ENCODE data around the gene PAX8.

The PAX8 gene

DNA sequence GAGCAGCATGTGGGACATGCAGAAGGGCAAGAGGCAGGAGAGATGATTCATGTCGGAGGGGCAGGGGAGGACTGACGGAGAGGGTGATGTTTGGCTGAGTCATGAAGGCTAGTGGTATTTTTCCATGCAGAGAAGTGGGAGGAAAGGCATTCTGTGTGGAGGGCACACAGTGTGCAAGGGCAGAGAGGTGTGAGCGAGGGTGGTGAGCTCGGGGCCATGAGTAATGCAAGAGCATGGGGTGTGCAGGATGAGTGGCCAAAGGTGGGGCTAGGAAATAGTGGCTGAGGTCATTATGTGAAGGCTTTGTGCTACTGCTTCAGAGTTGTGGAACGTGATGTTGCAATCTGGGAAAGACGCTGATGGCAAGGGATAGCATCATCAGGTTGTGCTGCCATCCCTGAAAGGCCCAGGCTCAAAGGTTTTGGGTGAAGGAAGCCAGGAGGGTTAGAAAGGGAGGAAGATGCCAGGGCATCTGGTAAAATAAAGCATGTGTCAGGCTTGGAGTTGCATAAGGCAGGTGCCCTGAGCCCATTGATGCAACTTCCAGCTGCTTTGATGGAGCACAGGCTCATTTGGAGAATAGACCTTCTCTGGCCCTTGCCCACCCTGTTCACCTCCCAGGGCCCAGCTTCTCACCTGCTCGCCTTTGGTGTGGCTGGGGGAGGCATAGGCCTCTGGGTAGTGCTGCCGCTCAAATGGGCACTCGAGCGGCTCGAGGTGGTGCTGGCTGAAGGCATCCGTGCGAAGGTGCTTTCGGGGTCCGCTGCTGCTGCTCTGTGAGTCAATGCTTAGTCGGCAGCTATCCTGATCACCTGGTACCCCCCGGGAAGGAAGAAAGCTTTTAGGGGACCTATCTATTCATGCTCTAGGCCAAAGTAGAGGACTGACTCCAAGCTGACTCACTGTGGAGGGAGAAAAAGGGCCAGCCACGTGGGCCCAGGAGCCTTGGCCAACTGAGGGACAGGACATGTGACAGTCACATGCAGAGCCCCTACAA is 37.5 kb downstream of the PAX8 start:
- H3K36me3 ChIP-seq (ENCODE audit: control insufficient read depth in 2 of 2, insufficient read depth in 1 of 2, low read length in 2 of 2) = no peaks in the 10 kb centered on the region
- H3K9me3 ChIP-seq (ENCODE audit: control insufficient read depth, insufficient read depth, low read depth, low read length) = no peaks in the 10 kb centered on the region
- H3K4me3 ChIP-seq (ENCODE audit: low read depth, low read length) = no peak overlapping the region
- ChIA-PET POLR2A (no interaction called here), CTCF (interaction anchor here (0.7 to 3.5 kb wide), 9 partner anchors 7 to 149 kb away, joined by 3 to 14 read pairs (median 4); no protein-coding TSS in a partner anchor)
- no peak overlapping the region for H3K27ac ChIP-seq (ENCODE audit: extremely low read depth, low read depth, low read length)
- H3K4me1 ChIP-seq (ENCODE audit: control insufficient read depth, insufficient read depth, low read length) = peaks cover 11% of the 10 kb centered on the region
- TF ChIP-seq ZNF791 (tag by site-specific recombination; IDR thresholded peaks at IDR 0.05) (no peak), ZNF555 (tag by site-specific recombination; conservative IDR thresholded peaks at IDR 0.05) (no peak), ZNF341 (tag by site-specific recombination; IDR thresholded peaks at IDR 0.05; ENCODE audit: low read depth) (no peak), ZNF19 (tag by site-specific recombination; IDR thresholded peaks at IDR 0.05; ENCODE audit: low read depth) (no peak), ZNF155 (tag by site-specific recombination; IDR thresholded peaks at IDR 0.05) (no peak), ZNF174 (tag by site-specific recombination; IDR thresholded peaks at IDR 0.05) (no peak), ZNF335 (tag by site-specific recombination; conservative IDR thresholded peaks at IDR 0.05) (peak; percentile 51; the same call in 1 of the 2 replicates), ZNF473 (tag by site-specific recombination; IDR thresholded peaks at IDR 0.05) (no peak), ZBTB7A (tag by site-specific recombination; IDR thresholded peaks at IDR 0.05; ENCODE audit: low read depth) (no peak), ZNF433 (tag by site-specific recombination; IDR thresholded peaks at IDR 0.05; ENCODE audit: low read depth) (no peak), ZNF610 (tag by site-specific recombination; IDR thresholded peaks at IDR 0.05; ENCODE audit: borderline replicate concordance) (no peak), ZNF707 (tag by site-specific recombination; IDR thresholded peaks at IDR 0.05) (no peak), SETDB1 (IDR thresholded peaks at IDR 0.05; ENCODE audit: insufficient read length, low read length) (no peak), ZNF777 (tag by site-specific recombination; IDR thresholded peaks at IDR 0.05; ENCODE audit: borderline replicate concordance) (no peak), ZNF501 (tag by site-specific recombination; IDR thresholded peaks at IDR 0.05) (no peak), ZNF366 (tag by site-specific recombination; conservative IDR thresholded peaks at IDR 0.05) (no peak; the same call in 1 of the 2 replicates), ZSCAN18 (tag by site-specific recombination; IDR thresholded peaks at IDR 0.05) (no peak), ZNF157 (tag by site-specific recombination; IDR thresholded peaks at IDR 0.05) (no peak), ZNF624 (tag by site-specific recombination; IDR thresholded peaks at IDR 0.05) (no peak), ZNF404 (tag by site-specific recombination; IDR thresholded peaks at IDR 0.05) (no peak), YY1 (tag by site-specific recombination; IDR thresholded peaks at IDR 0.05) (no peak), ZNF670 (tag by site-specific recombination; IDR thresholded peaks at IDR 0.05; ENCODE audit: low read depth) (no peak), REST (tag by site-specific recombination; IDR thresholded peaks at IDR 0.05) (no peak)
- TF ChIP-seq, protein P1, sequence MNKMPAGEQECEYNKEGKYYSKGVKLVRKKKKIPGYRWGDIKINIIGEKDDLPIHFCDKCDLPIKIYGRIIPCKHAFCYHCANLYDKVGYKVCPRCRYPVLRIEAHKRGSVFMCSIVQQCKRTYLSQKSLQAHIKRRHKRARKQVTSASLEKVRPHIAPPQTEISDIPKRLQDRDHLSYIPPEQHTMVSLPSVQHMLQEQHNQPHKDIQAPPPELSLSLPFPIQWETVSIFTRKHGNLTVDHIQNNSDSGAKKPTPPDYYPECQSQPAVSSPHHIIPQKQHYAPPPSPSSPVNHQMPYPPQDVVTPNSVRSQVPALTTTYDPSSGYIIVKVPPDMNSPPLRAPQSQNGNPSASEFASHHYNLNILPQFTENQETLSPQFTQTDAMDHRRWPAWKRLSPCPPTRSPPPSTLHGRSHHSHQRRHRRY (tag by site-specific recombination; IDR thresholded peaks at IDR 0.05) = no peak
- TF ChIP-seq, protein P2, sequence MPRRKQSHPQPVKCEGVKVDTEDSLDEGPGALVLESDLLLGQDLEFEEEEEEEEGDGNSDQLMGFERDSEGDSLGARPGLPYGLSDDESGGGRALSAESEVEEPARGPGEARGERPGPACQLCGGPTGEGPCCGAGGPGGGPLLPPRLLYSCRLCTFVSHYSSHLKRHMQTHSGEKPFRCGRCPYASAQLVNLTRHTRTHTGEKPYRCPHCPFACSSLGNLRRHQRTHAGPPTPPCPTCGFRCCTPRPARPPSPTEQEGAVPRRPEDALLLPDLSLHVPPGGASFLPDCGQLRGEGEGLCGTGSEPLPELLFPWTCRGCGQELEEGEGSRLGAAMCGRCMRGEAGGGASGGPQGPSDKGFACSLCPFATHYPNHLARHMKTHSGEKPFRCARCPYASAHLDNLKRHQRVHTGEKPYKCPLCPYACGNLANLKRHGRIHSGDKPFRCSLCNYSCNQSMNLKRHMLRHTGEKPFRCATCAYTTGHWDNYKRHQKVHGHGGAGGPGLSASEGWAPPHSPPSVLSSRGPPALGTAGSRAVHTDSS (tag by site-specific recombination; IDR thresholded peaks at IDR 0.05) = no peak
- TF ChIP-seq, protein P3, sequence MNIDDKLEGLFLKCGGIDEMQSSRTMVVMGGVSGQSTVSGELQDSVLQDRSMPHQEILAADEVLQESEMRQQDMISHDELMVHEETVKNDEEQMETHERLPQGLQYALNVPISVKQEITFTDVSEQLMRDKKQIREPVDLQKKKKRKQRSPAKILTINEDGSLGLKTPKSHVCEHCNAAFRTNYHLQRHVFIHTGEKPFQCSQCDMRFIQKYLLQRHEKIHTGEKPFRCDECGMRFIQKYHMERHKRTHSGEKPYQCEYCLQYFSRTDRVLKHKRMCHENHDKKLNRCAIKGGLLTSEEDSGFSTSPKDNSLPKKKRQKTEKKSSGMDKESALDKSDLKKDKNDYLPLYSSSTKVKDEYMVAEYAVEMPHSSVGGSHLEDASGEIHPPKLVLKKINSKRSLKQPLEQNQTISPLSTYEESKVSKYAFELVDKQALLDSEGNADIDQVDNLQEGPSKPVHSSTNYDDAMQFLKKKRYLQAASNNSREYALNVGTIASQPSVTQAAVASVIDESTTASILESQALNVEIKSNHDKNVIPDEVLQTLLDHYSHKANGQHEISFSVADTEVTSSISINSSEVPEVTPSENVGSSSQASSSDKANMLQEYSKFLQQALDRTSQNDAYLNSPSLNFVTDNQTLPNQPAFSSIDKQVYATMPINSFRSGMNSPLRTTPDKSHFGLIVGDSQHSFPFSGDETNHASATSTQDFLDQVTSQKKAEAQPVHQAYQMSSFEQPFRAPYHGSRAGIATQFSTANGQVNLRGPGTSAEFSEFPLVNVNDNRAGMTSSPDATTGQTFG (tag by site-specific recombination; IDR thresholded peaks at IDR 0.05; ENCODE audit: borderline replicate concordance) = no peak
